HG02943 (cell line): ENCODE results near the gene DYNC2LI1.
"Not testable (repeated sequence)": the region's sequence is repeated elsewhere in the genome, so short reads cannot be mapped to it uniquely, and the experiment has no call there.

ENCODE experiments used
- ATAC-seq: cut with Tn5 transposase; IDR thresholded peaks from one replicate; pipeline ENCODE4 v1.9.1; 2021; ENCODE audit warnings: mild to moderate bottlenecking, low read depth, moderate library complexity; ENCODE audit not compliant: unreplicated experiment

Gene DYNC2LI1

DNA sequence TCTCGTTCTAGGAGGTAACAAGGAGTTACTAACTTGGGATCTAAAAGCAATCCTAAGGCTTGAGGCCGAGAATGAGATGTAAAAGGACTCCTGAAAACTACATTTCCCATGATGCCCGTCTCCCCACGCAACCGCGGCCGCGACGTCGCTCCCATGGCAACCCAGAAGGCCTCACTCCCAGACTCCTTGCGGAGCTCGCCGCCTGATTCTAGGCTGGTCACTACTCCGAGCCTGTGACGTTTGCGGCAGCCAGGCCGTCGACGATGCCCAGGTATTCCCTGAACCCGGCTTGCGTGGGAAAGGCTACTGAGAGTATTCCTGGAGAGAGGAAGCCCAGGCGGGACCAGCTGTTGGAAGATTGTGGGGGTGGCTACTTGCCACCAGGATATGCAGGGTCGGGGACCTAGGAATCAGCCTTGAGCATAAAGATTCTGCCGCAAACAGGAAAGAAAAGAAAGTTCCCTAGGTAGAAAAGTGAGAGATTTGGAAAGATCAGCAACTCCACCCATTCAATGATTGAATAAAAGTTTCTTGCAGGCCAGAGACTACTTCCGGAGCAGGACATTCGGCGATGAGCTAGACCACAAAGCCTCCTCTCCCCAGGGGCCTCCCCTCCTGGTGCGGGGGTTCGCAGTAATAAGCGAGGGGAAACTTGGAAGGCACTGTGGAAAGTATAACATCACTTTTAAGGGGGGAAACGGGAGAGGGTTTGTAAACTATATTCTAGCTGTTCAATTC, at the start of gene DYNC2LI1:
DYNC2LI1 (plus strand) TSS at position 164 of the 738 bp plus-strand sequence; CDS start at position 264, 100 bp downstream.
- peak; percentile 99 for ATAC-seq

DNA sequence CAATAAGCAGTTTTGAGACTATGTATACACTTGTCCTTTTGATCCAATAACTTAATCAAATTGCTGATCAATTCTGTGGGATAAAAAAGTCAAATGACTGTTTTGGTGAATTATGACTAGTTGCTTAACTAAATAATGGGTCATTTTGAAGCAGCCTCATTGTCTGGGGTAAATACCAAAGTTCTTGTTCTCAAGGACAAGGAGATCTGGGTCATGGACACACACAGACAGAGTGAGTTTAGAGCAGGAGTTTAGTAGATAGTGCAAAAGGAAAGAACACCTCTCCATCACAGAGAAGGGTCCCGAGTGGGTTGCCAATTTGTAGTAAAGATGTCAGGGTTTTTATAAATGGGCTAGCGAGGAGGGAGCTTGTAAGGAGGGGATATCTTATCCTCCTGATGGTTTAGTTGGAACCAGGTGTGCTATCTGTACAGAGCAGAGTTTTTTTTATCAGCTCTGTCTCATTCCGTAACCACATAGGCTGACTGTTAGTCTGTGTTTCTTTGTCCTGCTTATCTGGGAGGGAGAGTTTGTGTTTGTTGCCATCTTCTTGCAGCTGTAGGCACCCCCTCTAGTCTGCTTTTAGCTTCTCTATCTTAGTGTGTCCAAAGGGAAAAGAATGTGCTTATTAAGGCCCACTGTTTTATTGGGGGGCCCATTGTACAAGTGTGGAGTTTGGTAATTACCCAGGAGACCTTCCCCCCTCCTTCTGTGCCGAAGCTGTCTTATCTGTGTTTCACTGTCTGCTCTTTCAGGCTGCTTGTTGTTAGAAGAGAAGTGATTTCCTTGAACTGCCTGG, 48.9 kb upstream of the DYNC2LI1 start:
- ATAC-seq: no peak

DNA sequence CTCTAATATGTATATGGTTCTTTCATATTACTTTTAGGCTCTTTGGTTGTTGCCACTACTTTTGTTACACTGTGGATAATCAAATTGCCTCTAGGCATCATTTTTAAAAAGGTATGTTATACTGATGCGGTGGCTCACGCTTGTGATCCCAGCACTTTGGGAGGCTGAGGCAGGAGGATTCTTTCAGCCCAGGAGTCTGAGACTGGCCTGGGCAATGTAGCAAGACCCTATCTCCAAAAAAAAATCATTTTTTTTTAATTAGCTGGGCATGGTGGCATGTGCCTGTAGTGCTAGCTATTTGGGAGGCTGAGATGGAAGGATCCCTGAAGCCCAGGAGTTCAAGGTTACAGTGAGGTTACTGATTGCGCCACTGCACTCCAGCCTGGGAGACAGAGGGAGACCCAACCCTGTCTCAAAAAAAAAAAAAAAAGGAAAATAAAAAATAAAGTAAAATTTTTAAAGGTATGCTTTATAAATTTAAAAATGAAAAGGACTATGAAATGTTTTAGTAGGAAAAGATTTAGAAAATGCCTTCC, 48.1 kb upstream of the DYNC2LI1 start:
- no peak for ATAC-seq

DNA sequence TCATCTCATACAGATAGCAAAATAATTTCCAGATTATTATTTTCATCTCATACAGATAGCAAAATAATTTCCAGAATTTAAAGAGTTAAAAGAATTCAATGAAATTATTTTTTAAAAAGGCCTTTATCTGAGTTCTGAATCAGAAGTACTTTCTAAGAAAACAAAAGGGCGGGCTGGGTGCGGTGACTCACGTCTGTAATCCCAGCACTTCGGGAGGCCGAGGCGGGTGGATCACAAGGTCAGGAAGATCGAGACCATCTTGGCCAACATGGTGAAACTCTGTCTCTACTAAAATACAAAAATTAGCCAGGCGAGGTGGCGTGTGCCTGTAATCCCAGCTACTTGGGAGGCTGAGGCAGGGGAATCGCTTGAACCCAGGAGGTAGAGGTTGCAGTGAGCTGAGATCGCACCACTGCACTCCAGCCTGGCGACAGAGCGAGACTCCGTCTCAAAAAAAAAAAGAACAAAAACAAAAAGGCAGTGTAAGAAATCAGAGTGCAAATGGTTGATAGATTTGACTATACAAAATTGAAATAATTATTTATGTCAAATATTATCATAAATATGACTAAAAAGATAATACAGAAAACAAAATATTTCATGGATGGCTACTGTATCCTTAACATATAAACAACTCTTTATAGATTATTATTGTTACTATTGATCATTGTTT, 46.7 kb upstream of the DYNC2LI1 start:
- ATAC-seq: not testable (repeated sequence)

DNA sequence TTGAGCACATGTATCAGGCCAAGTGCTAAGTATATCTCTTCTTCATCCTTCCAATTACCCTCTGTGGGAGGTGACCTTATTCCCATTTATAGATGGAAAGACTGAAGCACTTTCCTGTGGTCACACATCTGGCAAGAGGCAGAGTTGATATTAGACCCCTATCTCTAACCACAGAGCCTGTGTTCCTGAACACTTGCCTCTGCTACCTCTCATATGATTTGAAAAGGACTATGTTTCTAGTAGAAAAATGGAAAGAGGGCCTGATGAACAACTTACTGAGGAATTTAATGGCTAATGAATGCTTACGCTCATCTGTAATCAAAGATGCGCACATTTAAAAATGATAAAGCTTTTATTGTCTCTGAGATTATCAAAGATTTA, 46.2 kb upstream of the DYNC2LI1 start:
- no peak for ATAC-seq

DNA sequence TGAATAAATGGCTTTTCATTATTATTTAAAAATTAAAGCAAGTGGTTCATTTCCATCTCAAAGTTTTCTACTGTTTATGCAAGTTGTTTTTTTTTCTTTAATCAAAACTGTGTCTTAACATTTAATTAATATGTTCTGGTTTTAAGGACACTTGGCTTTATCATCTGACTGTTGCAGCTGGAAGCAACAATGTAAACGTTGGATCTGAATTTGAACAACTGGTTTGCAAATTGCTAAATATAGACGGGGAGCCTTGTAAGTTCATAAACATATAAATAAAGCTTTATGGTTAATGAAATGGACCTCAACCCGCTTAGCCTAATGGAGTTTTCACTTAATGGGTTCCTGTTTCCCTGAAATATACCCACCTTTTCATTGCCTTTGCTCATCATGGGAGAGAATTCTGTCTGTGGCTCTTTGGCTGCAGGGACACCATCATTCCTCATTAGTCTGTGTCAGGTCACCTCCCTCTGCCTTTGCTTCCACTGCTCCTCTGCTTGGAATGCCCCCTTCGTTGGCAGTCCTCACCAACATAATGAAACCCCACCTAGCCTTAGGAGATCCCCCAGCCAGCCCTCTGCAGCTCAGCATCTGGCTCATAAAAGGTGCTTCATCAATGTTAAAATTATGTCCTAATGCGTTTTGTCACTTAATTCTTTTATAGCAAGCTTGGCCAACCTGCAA, 44.2 kb upstream of the DYNC2LI1 start:
- no peak for ATAC-seq

DNA sequence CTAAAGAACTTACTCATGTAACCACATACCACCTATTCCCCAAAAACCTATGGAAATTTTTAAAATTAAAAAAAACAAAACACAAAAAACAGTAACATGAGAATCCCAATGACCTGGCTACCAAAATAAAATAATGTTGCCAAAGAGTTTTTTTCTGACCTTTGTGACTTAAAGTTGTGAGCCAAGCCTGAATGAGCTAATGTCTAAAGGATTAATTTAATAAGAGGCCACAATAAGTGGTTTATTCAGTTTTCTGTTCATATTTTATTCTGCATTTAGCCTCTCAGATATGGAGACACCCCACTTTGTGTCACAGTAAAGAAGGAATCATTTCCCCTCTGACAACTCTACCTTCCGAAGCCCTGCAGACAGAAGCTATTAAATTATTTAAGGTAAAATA, 42.6 kb upstream of the DYNC2LI1 start:
- no peak for ATAC-seq

DNA sequence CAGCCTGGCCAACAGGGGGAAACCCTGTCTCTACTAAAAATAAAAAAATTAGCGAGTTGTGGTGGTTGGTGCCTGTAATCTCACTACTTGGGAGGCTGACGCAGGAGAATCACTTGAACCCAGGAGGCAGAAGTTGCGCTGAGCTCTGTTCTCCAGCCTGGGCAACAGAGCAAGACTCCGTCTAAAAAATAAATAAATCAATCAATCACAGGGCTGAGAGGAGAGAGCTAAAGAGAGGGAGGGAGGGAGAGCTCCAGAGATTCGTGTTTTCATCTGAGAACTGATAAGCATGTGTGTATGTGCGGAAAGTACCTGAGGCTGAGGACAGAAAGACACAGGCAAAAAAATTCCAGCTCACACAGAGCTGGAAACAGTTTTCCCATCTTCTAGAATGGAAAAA, 37.2 kb upstream of the DYNC2LI1 start:
- ATAC-seq: no peak

DNA sequence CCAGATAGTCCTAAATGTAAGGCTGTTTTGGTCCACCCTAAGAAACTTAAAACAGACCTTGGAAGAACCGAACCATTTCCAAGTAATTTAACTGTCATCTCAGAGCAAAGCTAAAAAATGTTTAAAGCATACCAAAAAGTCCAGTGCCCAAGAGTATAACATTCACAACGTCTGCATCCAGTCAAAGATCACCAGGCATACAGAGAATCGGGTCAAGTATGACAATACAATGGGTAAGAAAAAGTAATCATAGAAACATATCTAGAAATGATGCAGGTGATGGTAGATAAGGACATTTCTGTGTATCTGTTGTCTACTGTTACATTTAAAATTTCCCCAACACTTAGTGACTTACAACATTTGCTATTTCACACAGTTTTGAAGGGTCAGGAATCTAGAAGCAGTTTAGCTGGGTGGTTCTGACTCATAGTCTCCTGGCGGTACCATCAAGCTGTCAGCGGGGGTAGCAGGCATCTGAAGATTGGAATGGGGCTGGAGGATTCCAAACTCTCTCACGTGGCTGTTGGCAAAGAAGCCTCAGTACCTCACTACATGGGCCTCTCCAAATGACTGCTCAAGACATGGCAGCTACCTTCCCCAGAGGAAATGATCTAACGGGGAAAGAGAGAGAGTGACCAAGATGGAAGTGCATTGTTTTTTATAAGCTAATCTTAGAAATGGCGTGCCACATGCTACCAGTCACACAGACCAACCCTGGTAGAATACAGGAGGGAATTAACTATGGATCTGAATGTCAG, 36.6 kb upstream of the DYNC2LI1 start:
- ATAC-seq: no peak

DNA sequence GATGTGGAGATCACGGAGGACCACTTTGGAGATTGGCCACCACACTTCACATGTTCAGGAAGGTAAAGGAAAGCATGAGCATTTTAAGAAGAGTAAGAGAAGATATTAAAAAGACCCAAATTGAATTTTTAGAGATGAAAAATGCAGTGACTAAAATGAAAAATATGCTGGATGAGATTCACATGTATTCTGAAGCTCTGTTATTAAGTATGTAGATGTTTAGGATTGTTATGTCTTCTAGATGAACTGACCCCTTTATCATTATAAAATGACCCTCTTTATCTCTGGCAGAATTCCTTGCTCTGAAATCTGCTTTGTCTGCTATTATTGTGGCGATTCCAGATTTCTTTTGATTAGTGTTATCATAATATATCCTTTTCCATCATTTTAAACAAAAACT, 36.0 kb upstream of the DYNC2LI1 start:
- ATAC-seq: no peak

DNA sequence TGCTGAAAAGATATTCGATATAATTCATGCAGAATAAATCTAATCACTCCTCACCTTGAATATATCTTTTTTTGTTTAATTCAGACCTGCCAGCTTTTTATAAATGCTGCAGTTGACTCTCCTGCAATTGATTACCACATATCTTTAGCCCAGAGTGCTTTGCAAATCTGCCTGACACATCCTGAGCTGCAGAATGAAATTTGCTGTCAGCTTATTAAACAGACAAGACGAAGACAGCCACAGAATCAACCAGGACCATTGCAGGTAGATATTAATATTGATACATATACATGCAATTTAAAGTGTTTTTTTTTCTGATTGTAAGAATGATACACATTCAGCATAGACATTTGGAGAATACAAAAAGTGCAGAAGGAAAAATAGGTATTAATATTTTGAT, 35.6 kb upstream of the DYNC2LI1 start:
- ATAC-seq: no peak

DNA sequence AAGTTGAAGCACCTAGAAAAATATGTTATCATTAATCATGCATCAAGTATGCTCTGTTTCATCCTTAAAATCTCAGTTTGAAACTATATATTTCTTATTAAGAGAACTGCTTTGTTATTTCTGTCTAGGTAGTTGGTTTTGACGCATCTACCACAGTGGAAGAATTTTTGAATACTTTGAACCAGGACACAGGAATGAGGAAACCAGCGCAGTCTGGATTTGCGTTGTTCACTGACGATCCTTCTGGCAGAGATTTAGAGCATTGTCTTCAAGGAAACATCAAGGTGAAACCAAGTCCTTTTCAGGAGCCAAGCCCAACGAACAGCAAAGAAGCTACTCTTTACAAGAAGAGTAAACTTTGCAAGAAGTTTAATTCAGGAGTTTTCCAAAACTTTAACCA, 30.1 kb upstream of the DYNC2LI1 start:
- no peak for ATAC-seq

DNA sequence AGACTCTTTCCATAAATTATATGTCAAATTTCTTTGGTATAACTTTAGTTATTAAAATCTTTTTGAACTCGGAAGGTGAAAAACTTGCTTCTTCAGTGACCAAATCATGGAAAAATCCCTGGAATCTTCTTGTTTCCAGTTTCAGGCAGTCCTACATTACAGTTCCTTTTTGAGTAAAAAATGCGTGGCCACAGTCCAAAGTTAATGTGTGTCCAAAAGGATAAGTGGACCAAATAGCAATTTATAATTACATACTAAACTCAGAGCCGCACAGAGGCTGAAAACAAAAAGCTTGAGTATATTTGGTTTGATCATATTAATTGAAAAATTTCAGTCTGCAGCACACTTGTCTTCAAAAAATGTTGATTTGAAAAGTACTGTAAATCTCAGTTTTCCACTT, 28.4 kb upstream of the DYNC2LI1 start:
- no peak for ATAC-seq

DNA sequence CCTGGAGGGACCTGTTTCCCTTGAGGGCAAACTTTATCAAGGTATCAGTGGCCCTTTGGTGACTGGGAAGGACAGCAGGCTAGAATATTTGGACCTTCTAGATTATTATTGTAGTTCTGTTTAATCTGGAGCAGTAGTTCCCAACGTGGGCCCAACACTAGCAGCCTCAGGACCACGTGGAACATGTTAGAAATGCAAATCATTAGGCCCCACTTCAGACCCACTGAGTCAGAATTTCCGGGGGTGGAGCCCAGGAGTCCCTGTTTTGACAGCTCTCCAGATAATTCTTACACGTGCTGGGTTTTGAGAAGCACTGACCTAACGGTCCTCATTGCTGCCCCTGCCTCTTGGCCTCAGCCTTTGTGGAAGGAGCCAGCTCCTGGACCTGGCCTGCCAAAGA, 25.5 kb upstream of the DYNC2LI1 start:
- no peak for ATAC-seq

DNA sequence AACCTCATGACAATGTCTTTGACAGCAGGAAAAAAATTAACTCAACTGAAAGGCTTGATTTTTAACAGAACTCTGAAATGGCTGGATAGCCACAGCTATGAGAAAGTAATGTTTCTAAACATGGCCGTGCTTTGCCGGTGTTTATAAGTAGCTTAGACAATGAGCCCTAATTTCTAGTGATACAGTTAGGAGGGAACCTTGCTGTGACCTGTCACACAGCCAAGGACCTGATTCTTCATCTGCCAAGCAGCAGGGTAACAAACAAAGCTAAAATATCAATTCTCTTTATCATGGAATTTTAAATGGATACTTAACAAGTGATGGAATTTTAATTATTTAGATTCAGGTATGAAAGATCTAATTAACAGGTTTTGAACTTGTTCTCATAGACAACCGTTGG, 24.3 kb upstream of the DYNC2LI1 start:
- no peak for ATAC-seq

DNA sequence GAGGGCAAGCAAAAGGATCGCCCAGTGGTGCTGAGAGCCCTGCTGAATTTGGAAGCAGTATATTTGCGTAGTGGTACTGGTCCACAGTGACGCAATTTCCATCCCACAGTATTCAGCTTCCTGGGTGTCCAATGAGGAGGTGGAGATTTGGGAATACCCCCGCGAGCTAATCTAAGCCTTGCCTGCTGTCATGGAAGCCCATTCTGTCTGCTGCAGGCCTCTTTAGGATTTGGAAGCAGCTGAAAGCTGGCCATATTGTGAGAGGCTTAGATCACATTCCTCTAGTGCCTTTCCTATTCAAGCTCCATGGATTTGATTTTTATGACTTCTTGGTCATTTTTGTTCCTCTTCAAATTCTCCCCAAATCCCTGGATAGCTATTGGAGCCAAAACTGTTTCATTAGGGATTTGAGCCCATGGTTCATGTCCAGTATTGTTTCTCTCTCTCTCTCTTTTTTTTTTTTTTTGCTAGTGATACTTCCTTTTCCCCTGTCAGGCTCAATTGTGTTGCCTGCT, 22.3 kb upstream of the DYNC2LI1 start:
- no peak for ATAC-seq

DNA sequence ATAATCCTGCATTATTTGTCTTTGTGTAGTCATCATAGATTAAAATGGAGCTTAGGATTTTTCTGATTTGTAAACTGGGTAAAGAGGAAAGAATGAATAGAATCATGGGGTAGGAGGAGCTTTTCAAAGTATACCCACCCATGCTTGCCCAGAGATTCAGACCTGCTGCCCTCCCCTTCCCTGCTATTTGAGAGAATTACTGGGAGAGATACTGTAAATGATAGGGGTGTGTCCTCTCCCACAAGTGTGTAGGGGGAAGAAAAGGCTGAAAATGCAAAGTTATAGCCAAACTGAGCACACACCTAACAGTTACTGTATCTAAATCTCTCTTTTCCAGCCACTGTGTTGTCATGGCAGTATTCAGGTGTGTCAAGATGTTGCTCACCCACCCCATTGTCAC, 21.5 kb upstream of the DYNC2LI1 start:
- ATAC-seq: no peak

DNA sequence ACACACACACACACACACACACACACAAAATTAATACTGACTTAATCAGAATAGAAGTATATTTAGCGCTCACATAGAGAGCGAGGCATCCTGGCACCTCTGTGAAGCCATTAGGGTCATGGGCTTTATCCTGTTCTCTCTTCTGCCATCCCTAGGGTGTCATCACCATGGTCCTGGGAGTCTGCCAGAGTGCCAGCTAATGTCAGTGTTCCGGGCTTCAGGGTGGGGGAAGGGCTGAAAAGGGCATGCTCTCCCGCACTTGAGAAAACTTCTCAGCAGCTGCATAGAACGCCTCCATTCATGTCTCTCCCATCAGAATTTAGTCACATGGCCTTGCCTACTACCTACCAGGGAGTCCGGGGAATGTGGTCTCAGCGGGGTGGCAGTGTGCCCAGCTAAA, 19.7 kb upstream of the DYNC2LI1 start:
- ATAC-seq: no peak

DNA sequence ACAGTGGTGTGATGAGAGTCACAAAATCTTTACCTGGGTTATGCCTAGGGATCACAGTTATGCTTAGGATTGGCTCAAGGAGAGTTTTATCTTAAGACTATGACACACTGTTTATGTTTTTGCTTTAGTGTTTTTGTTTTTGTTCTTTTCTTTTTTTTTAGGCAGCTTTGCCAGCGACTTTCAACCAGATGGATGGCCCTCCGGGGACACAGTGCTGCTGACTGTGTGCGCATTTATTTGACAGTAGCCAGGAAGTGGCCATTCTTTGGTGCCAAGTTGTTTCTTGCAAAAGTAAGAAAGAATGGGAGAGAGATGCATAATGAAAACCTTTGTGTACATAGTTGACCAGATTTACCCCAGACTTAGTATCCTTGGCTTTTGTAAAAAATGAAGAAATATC, 15.1 kb upstream of the DYNC2LI1 start:
- no peak for ATAC-seq

DNA sequence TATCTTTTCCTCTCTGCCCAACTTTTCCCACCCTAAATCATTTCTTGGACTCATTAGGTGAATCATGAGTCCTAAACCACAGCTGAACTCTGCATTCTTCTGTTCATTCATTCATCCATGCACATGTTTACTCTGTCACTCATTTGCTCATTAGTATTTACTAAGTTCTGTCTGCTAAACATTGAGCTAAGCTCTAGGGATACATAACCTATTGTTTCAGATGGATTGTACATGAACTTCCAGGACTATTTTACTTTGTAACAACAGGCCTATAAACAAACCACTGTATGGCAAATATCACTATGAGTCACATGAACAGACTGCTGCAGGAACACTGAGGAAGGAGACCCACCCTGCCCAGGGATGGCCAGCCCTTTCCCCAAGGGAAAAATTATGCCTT, 14.6 kb upstream of the DYNC2LI1 start:
- no peak for ATAC-seq
